Bronchial epithelial cell (primary cell): ENCODE data around the gene FRMD4A. TPM values are rescaled to one million over a fixed set of nuclear protein-coding genes. Genes with fewer than 3 reads are reported as not detected.

Source experiments
- DNase-seq: peaks from one replicate; pipeline ENCODE4 v3.0.0-alpha.2; 2010; ENCODE audit warnings: low read depth
- FAIRE-seq: peaks from 2 replicates; lab custom pipeline; 2011; peaks lifted over from hg19 to GRCh38; lab: Jason Lieb, UNC
- H3K27me3 ChIP-seq: 2 replicates; pipeline ENCODE4 v1.5.1; 2011; ENCODE audit warnings: low read length; ENCODE audit not compliant: control insufficient read depth, insufficient read depth
- H3K36me3 ChIP-seq: 2 replicates; pipeline ENCODE4 v1.5.1; 2011; ENCODE audit warnings: low read length; ENCODE audit not compliant: control insufficient read depth, insufficient read depth
- H3K4me3 ChIP-seq: 2 replicates; pipeline ENCODE4 v1.5.1; 2011; ENCODE audit warnings: mild to moderate bottlenecking, low read depth, low read length, control low read depth
- CTCF ChIP-seq: IDR thresholded peaks from 2 replicates; pipeline ENCODE4 v1.5.1; 2011; ENCODE audit warnings: mild to moderate bottlenecking, moderate library complexity, low read length, control low read depth, inconsistent platforms; ENCODE audit not compliant: insufficient read depth, severe bottlenecking
- total RNA-seq: library from RNA; depleted of rRNA; stranded (reverse); fragments of >200 nt; gene quantifications from 2 replicates; pipeline ENCODE4 v1.2.1, GENCODE V29; 2014

The FRMD4A gene
- total RNA-seq, 1 donor from 2014 or later: 3.2 TPM

GRCh38 chr10:13636776-13637175 lies 693.9 kb downstream of the FRMD4A start:
- Histone ChIP-seq H3K27me3 (no peaks in the 10 kb centered on the region), H3K4me3 (no peak overlapping the region), H3K36me3 (peaks cover 2% of the 10 kb centered on the region)
- FAIRE-seq (no peak), DNase-seq (no peak)
- TF ChIP-seq CTCF: no peak

- DNase-seq (no peak), FAIRE-seq (no peak)
- H3K27me3 ChIP-seq: no peaks in the 10 kb centered on the region
- H3K4me3 ChIP-seq: no peak overlapping the region
- H3K36me3 ChIP-seq: peaks cover 6% of the 10 kb centered on the region
- TF ChIP-seq CTCF: no peak
These were observed 696.5 kb downstream of the FRMD4A start for GRCh38 chr10:13634207-13634606.

- DNase-seq (no peak), FAIRE-seq (no peak)
- no peaks in the 10 kb centered on the region for H3K27me3 ChIP-seq
- no peak for TF ChIP-seq CTCF
- peaks cover 6% of the 10 kb centered on the region for H3K36me3 ChIP-seq
- H3K4me3 ChIP-seq: no peak overlapping the region
These were observed 697.0 kb downstream of the FRMD4A start for GRCh38 chr10:13633689-13634088.

GRCh38 chr10:13632884-13633440 lies 697.8 kb downstream of the FRMD4A start:
- DNase-seq (no peak), FAIRE-seq (no peak)
- H3K36me3 ChIP-seq: peaks cover 4% of the 10 kb centered on the region
- no peak for TF ChIP-seq CTCF
- H3K27me3 ChIP-seq: no peaks in the 10 kb centered on the region
- H3K4me3 ChIP-seq: no peak overlapping the region

GRCh38 chr10:13632440-13632839 lies 698.3 kb downstream of the FRMD4A start:
- no peaks in the 10 kb centered on the region for H3K27me3 ChIP-seq

More at GRCh38 chr10:13632440-13632839, 698.3 kb downstream of the FRMD4A start:
- no peak overlapping the region for H3K4me3 ChIP-seq
- DNase-seq: no peak
- no peak for FAIRE-seq
- peaks cover 4% of the 10 kb centered on the region for H3K36me3 ChIP-seq
- TF ChIP-seq CTCF: no peak
